T-helper 2 cell treated with Interferon-gamma antibody and Interleukin-4, amounts not matched to agents 5 μg/mL and 100 μg/mL, for 36 hours (primary cell): Measurements from ENCODE around the gene SLC46A1.

Experiments
- DNase-seq: peaks from one replicate; pipeline ENCODE4 v3.0.0; 2021; ENCODE audit warnings: low spot score
- H3K27ac Mint-ChIP-seq: one replicate; pipeline ENCODE4 v1.8.0; 2021; ENCODE audit warnings: mild to moderate bottlenecking, mixed read lengths
- H3K27me3 Mint-ChIP-seq: one replicate; pipeline ENCODE4 v1.8.0; 2021; ENCODE audit warnings: low read depth, mixed read lengths
- H3K36me3 Mint-ChIP-seq: one replicate; pipeline ENCODE4 v1.8.0; 2021; ENCODE audit warnings: low read depth, mixed read lengths
- H3K4me1 Mint-ChIP-seq: one replicate; pipeline ENCODE4 v1.8.0; 2021; ENCODE audit warnings: low read depth, mixed read lengths
- H3K4me3 Mint-ChIP-seq: one replicate; pipeline ENCODE4 v1.8.0; 2022; ENCODE audit warnings: mild to moderate bottlenecking, moderate library complexity, mixed read lengths
- H3K9me3 Mint-ChIP-seq: one replicate; pipeline ENCODE4 v1.8.0; 2021; ENCODE audit warnings: mixed read lengths

The SLC46A1 gene

GRCh38 chr17:28415886-28416285, 9.9 kb upstream of the SLC46A1 start:
- no peak overlapping the region for H3K4me3 Mint-ChIP-seq
- DNase-seq, result no peak
- H3K36me3 Mint-ChIP-seq, result no peaks in the 10 kb centered on the region
- peaks cover 22% of the 10 kb centered on the region for H3K27me3 Mint-ChIP-seq
- H3K4me1 Mint-ChIP-seq, result peaks cover 1% of the 10 kb centered on the region
- no peak overlapping the region for H3K27ac Mint-ChIP-seq
- H3K9me3 Mint-ChIP-seq, result no peaks in the 10 kb centered on the region

GRCh38 chr17:28413804-28414203, 7.8 kb upstream of the SLC46A1 start:
- DNase-seq, result no peak
- Mint-ChIP-seq H3K36me3 (no peaks in the 10 kb centered on the region), H3K4me3 (no peak overlapping the region), H3K27me3 (peaks cover 25% of the 10 kb centered on the region), H3K4me1 (peaks cover 1% of the 10 kb centered on the region), H3K9me3 (no peaks in the 10 kb centered on the region), H3K27ac (no peak overlapping the region)

- no peak for DNase-seq
- peaks cover 25% of the 10 kb centered on the region for H3K27me3 Mint-ChIP-seq
- H3K4me3 Mint-ChIP-seq, result no peak overlapping the region
- no peaks in the 10 kb centered on the region for H3K36me3 Mint-ChIP-seq
- peaks cover 1% of the 10 kb centered on the region for H3K4me1 Mint-ChIP-seq
- no peaks in the 10 kb centered on the region for H3K9me3 Mint-ChIP-seq
- H3K27ac Mint-ChIP-seq, result no peak overlapping the region
Observed at GRCh38 chr17:28412099-28412498, 6.1 kb upstream of the SLC46A1 start.

- H3K27ac Mint-ChIP-seq, result no peak overlapping the region
- no peaks in the 10 kb centered on the region for H3K9me3 Mint-ChIP-seq
- H3K27me3 Mint-ChIP-seq, result peaks cover 23% of the 10 kb centered on the region
- peaks cover 6% of the 10 kb centered on the region for H3K4me1 Mint-ChIP-seq
- no peak overlapping the region for H3K4me3 Mint-ChIP-seq
- no peaks in the 10 kb centered on the region for H3K36me3 Mint-ChIP-seq
- no peak for DNase-seq
Observed at GRCh38 chr17:28407974-28408306, 1.9 kb upstream of the SLC46A1 start.

- Mint-ChIP-seq H3K4me3 (no peak overlapping the region), H3K4me1 (peaks cover 6% of the 10 kb centered on the region), H3K27me3 (peaks cover 20% of the 10 kb centered on the region), H3K36me3 (no peaks in the 10 kb centered on the region), H3K27ac (no peak overlapping the region), H3K9me3 (no peaks in the 10 kb centered on the region)
- DNase-seq, result no peak
Observed at GRCh38 chr17:28407130-28407973, 1.3 kb upstream of the SLC46A1 start.

DNA sequence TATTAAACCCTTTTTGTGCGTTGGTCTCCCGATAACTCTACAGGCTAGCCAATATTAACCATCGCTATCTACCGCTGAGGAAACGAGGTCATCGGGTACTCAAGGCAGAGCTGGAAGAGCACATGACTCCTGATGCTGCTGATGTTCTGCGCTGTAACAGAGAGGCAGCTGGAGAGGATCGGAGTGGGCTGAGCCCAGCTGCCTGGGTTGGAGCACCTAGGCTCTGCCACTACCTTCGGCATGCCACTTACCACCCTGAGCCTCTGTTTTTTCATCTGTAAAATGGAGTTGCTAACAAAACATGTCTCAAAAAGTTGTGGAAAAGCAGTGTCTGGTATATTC, 432 bp upstream of the SLC46A1 start:
- H3K9me3 Mint-ChIP-seq, result no peaks in the 10 kb centered on the region
- peaks cover 14% of the 10 kb centered on the region for H3K27me3 Mint-ChIP-seq
- H3K27ac Mint-ChIP-seq, result no peak overlapping the region
- no peak for DNase-seq
- peak overlapping the region; percentile 77 for H3K4me3 Mint-ChIP-seq
- H3K4me1 Mint-ChIP-seq, result peaks cover 6% of the 10 kb centered on the region
- H3K36me3 Mint-ChIP-seq, result no peaks in the 10 kb centered on the region

GRCh38 chr17:28404812-28405570, 1.0 kb downstream of the SLC46A1 start:
- no peak for DNase-seq
- H3K27ac Mint-ChIP-seq, result no peak overlapping the region
- no peaks in the 10 kb centered on the region for H3K9me3 Mint-ChIP-seq
- peak overlapping the region; percentile 77 for H3K4me3 Mint-ChIP-seq
- H3K27me3 Mint-ChIP-seq, result peaks cover 6% of the 10 kb centered on the region
- no peaks in the 10 kb centered on the region for H3K36me3 Mint-ChIP-seq
- H3K4me1 Mint-ChIP-seq, result peaks cover 6% of the 10 kb centered on the region

GRCh38 chr17:28404461-28404811, 1.6 kb downstream of the SLC46A1 start:
- Mint-ChIP-seq H3K9me3 (no peaks in the 10 kb centered on the region), H3K36me3 (no peaks in the 10 kb centered on the region), H3K27ac (no peak overlapping the region), H3K4me1 (peaks cover 6% of the 10 kb centered on the region), H3K27me3 (peaks cover 6% of the 10 kb centered on the region), H3K4me3 (no peak overlapping the region)
- no peak for DNase-seq

- Mint-ChIP-seq H3K27ac (no peak overlapping the region), H3K4me3 (no peak overlapping the region), H3K4me1 (peaks cover 6% of the 10 kb centered on the region), H3K27me3 (peaks cover 6% of the 10 kb centered on the region), H3K36me3 (no peaks in the 10 kb centered on the region), H3K9me3 (no peaks in the 10 kb centered on the region)
- no peak for DNase-seq
Observed at GRCh38 chr17:28404007-28404406, 2.0 kb downstream of the SLC46A1 start.

- peaks cover 6% of the 10 kb centered on the region for H3K4me1 Mint-ChIP-seq
- H3K27ac Mint-ChIP-seq, result no peak overlapping the region
Observed at GRCh38 chr17:28402844-28403243, 3.2 kb downstream of the SLC46A1 start.

GRCh38 chr17:28402224-28402630, 3.8 kb downstream of the SLC46A1 start:
- H3K27me3 Mint-ChIP-seq, result peaks cover 6% of the 10 kb centered on the region
- H3K4me1 Mint-ChIP-seq, result peaks cover 6% of the 10 kb centered on the region
- H3K27ac Mint-ChIP-seq, result no peak overlapping the region
- no peak for DNase-seq
- no peak overlapping the region for H3K4me3 Mint-ChIP-seq
- H3K36me3 Mint-ChIP-seq, result no peaks in the 10 kb centered on the region
- no peaks in the 10 kb centered on the region for H3K9me3 Mint-ChIP-seq

More at GRCh38 chr17:28402844-28403243, 3.2 kb downstream of the SLC46A1 start:
- Mint-ChIP-seq H3K9me3 (no peaks in the 10 kb centered on the region), H3K4me3 (no peak overlapping the region), H3K27me3 (peaks cover 6% of the 10 kb centered on the region), H3K36me3 (no peaks in the 10 kb centered on the region)
- DNase-seq, result no peak

GRCh38 chr17:28399808-28400207, 6.2 kb downstream of the SLC46A1 start:
- H3K27ac Mint-ChIP-seq, result no peak overlapping the region
- no peaks in the 10 kb centered on the region for H3K36me3 Mint-ChIP-seq
- no peaks in the 10 kb centered on the region for H3K27me3 Mint-ChIP-seq
- DNase-seq, result no peak
- H3K4me3 Mint-ChIP-seq, result no peak overlapping the region
- no peaks in the 10 kb centered on the region for H3K4me1 Mint-ChIP-seq
- no peaks in the 10 kb centered on the region for H3K9me3 Mint-ChIP-seq

GRCh38 chr17:28398280-28398981, 7.6 kb downstream of the SLC46A1 start:
- Mint-ChIP-seq H3K27me3 (no peaks in the 10 kb centered on the region), H3K36me3 (peaks cover 4% of the 10 kb centered on the region), H3K27ac (peak overlapping the region; percentile 45), H3K9me3 (no peaks in the 10 kb centered on the region), H3K4me3 (no peak overlapping the region), H3K4me1 (no peaks in the 10 kb centered on the region)
- no peak for DNase-seq

- DNase-seq, result no peak
- no peak overlapping the region for H3K4me3 Mint-ChIP-seq
- H3K27me3 Mint-ChIP-seq, result no peaks in the 10 kb centered on the region
- H3K27ac Mint-ChIP-seq, result peak overlapping the region; percentile 45
- H3K36me3 Mint-ChIP-seq, result peaks cover 4% of the 10 kb centered on the region
- no peaks in the 10 kb centered on the region for H3K4me1 Mint-ChIP-seq
- no peaks in the 10 kb centered on the region for H3K9me3 Mint-ChIP-seq
Observed at GRCh38 chr17:28397687-28398279, 8.2 kb downstream of the SLC46A1 start.
